ENCODE results near the gene TACC3.

TACC3 gene

GRCh38 chr4:1747603-1747967, 26.3 kb downstream of the TACC3 start:
- no peak for DNase-seq (ENCODE audit: low read depth in 2 of 2)
- H3K4me3 ChIP-seq (replicated peaks in 1 of 2; ENCODE audit: low read depth in 2 of 2, low read length in 2 of 2): no peak overlapping the region
- TF ChIP-seq, protein P1, sequence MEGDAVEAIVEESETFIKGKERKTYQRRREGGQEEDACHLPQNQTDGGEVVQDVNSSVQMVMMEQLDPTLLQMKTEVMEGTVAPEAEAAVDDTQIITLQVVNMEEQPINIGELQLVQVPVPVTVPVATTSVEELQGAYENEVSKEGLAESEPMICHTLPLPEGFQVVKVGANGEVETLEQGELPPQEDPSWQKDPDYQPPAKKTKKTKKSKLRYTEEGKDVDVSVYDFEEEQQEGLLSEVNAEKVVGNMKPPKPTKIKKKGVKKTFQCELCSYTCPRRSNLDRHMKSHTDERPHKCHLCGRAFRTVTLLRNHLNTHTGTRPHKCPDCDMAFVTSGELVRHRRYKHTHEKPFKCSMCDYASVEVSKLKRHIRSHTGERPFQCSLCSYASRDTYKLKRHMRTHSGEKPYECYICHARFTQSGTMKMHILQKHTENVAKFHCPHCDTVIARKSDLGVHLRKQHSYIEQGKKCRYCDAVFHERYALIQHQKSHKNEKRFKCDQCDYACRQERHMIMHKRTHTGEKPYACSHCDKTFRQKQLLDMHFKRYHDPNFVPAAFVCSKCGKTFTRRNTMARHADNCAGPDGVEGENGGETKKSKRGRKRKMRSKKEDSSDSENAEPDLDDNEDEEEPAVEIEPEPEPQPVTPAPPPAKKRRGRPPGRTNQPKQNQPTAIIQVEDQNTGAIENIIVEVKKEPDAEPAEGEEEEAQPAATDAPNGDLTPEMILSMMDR (IDR thresholded peaks at IDR 0.05; ENCODE audit: low read depth, low read length): no peak

- TF ChIP-seq, protein P1 (IDR thresholded peaks at IDR 0.05; ENCODE audit: low read depth, low read length): peak; percentile 79
- H3K4me3 ChIP-seq (replicated peaks in 1 of 2; ENCODE audit: low read depth in 2 of 2, low read length in 2 of 2): peak overlapping the region in 1 of 2 donors; percentile 28
- peak; percentile 65 to 72 for DNase-seq (ENCODE audit: low read depth in 2 of 2)
These were observed 27.2 kb downstream of the TACC3 start for GRCh38 chr4:1748465-1748995.

GRCh38 chr4:1749370-1749769, 28.0 kb downstream of the TACC3 start:
- TF ChIP-seq, protein P1 (IDR thresholded peaks at IDR 0.05; ENCODE audit: low read depth, low read length): no peak

GRCh38 chr4:1749826-1750225, 28.5 kb downstream of the TACC3 start:
- no peak for DNase-seq (ENCODE audit: low read depth in 2 of 2)
- no peak overlapping the region for H3K4me3 ChIP-seq (replicated peaks in 1 of 2; ENCODE audit: low read depth in 2 of 2, low read length in 2 of 2)
- TF ChIP-seq, protein P1 (IDR thresholded peaks at IDR 0.05; ENCODE audit: low read depth, low read length): no peak

More at GRCh38 chr4:1749370-1749769, 28.0 kb downstream of the TACC3 start:
- DNase-seq (ENCODE audit: low read depth in 2 of 2): no peak
- H3K4me3 ChIP-seq (replicated peaks in 1 of 2; ENCODE audit: low read depth in 2 of 2, low read length in 2 of 2): no peak overlapping the region

GRCh38 chr4:1750381-1751154, 29.2 kb downstream of the TACC3 start:
- no peak overlapping the region for H3K4me3 ChIP-seq (replicated peaks in 1 of 2; ENCODE audit: low read depth in 2 of 2, low read length in 2 of 2)
- TF ChIP-seq, protein P1 (IDR thresholded peaks at IDR 0.05; ENCODE audit: low read depth, low read length): no peak
- DNase-seq (ENCODE audit: low read depth in 2 of 2): no peak

DNA sequence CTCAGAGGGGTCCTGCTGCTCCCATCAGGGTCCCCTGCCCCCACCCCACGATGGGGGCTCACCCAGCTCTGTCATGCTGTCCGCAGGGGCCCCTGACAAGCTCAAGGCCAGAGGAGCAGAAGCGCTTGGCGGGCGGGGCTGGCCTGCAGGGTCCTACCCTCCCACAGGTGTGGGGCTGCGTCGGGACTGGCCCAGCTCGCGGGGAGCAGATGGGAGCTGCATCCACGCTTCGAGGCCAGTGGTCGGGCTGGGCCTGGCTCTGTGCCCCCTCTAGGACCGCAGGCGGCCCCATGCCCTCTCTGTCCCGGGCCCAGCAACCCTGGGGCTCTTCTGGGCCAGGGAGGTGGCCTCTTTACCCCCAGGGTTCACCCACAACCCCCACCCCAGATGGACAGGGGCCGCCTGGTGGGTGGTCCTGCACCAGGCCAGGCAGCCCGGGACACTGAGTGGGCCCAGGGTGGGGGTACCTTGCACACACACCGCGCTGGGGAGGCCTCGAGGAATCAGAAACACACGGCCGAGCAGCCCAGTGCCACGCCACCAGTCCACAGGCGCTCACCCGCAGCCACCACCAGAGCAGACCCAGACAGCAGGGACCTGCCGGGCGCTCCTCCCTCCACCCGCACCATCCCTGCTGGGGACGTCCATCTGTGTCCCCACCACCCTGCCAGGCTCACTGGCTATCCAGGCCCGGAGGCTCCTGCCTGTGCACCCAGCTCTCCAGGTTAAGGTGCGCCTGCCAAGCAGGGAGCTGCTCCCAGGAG, 30.0 kb downstream of the TACC3 start:
- TF ChIP-seq, protein P1 (IDR thresholded peaks at IDR 0.05; ENCODE audit: low read depth, low read length): no peak
- no peak for DNase-seq (ENCODE audit: low read depth in 2 of 2)
- H3K4me3 ChIP-seq (replicated peaks in 1 of 2; ENCODE audit: low read depth in 2 of 2, low read length in 2 of 2): no peak overlapping the region
